Activated CD4-positive, alpha-beta T cell treated with anti-CD3 and anti-CD28 coated beads for 4 hours (primary cell): Measurements from ENCODE around the gene HDGFL2.

Source experiments
- DNase-seq, 2 donors: peaks; one replicate each; pipeline ENCODE4 v3.0.0-alpha.2; 2020

Gene HDGFL2

DNA sequence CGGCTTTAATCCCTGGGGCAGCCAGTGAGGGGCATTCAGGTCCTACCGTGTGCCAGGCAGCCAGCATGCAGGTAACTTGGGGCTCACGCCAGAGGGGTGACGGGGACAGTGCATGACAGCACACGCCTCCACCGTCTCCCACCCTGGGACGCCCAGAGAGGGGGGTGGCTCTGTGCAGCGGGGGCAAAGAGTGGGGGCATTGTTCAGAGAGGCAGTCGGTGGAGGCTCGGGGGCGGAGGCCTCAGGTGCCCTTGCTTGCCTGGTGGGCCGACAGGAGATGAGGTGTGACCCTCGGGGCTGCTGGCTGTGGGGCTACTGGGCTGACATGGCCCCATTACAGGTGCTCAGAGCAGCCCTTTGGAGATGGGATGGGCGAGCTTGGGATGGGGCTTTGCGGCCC lies 27.8 kb downstream of the HDGFL2 start:
- no peak for DNase-seq

DNA sequence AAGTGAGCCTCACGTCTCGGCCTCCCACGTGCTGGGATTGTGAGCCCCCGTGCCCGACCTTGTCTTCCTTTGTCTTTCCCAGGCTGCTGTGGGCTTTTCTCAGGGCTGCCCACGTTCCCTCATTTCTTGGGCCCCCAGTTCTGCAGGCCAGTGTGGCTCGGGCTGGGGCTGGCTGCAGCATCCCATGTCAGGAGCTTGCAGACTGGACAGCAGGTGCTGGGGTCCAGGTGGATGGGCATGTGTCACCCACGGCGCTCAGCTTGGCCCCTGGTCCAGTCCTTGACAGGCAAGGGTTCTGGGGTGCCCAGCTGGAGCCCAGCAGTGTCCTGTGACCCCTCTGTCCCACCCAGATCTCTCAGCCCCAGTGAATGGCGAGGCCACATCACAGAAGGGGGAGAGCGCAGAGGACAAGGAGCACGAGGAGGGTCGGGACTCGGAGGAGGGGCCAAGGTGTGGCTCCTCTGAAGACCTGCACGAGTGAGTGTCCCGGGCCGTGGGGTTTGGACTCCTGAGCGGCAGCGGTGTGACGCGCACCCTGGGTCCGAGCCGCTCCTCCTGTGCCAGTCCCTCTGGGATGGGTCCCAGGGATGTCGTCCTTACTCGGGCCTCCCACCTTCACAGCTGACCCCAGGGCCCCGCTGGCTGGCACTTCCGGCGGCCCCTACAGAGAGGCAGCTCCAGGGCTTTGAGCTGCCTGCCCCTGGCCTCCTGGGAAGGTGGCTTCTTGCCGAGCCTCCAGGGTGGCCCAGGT lies 28.9 kb downstream of the HDGFL2 start:
- DNase-seq, result no peak

DNA sequence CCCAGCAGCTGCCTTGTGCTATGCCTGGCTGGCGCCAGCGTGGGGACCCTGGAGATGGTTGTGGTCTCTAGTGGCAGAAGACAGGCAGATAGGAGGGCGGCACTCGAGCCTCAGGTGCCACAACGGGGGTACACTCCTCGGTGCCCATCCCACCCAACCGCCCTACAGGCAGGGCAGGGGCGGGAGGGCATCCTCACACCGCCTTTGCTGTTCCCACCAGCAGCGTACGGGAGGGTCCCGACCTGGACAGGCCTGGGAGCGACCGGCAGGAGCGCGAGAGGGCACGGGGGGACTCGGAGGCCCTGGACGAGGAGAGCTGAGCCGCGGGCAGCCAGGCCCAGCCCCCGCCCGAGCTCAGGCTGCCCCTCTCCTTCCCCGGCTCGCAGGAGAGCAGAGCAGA lies 29.6 kb downstream of the HDGFL2 start:
- no peak for DNase-seq

DNA sequence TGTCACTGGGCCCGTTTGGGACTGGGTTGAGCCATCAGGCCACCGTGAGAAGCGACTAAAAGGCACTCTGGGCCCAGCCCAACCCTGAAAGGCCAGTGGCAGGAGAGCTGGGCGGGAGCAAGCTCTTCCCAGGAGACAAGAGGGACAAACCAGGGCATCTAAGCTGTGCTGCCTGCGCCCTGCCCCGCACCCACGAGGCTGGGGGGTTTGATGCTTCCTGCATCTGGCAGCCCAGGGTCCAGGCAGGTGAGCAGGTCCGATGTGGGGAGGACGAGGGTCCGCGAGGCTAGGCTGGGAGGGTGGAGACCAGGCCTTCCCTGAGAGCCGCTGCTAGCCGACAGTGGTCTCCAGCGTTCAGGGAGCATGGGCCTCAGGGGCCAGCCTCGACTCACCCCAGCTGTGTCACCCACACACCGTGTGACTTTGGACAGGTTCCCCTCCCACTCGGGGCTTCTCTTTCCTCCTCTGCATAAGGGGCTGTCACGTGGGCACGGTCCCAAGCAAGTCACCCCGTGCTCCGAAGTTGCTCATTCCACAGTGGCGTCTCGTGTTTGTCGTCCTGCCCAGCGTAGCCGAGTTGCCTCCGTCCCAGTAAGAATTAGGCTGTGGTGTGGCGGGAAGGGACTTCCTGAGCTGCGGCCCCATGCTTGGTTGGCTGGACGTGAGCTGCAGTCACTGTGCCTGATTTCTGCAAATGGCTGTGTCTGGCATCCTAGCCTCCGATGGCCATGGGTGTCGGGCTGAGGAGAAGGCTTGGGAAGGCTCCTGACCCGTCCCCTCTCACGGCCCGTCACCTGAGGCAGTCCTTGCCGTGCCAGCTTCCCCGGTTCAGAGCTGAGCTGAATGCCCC lies 30.4 kb downstream of the HDGFL2 start:
- DNase-seq, result no peak

DNA sequence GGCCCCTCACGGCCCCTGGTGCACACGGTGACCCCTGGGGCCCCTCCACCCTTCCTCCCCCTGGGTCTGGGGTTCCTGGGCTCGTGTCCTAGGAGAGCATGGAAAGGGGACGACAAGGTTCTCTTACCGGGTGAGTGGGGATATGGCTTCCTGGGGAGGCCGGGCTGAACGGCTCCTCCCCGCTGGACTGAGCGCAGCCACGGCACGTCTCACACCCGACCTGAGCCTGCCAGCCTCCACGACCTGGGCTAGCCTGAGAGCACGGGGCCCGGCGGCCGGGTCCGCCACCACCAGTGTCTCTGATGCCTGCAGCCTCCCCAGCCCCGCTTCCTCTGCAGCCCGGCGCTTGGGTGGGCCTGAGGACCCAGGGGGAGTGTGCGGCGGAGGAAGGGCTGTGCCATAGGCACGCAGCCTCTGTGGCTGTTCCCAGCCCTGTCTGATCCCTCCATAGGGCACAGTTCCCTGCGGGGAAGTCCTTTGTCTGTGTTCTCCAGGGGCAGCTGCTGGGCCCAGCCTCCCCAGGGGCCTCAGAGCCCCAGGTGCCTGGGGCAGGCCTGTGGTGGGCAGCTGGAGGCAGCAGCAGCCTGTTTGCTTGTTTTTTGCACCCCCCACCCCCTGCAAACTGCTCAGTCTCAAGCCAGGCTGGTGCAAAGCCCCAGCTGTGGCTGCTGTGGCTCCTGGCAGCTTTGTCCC lies 31.2 kb downstream of the HDGFL2 start:
- no peak for DNase-seq

DNA sequence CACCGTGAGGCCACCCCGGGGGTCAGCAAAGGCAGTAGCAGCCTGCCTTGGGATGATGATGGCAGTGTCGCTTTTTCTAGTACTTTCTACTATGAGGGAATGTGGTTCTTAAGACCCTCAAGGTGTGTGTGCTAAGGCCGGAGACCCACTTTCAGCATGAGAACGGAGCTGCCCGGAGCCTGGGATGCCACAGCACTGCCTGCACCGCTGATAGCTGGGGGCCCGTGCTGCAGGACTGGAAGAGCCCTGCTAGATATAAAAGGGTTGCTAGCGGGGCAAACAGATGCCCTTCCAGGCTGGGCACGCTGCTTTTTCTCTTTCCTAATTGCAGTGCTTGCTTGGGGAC lies 31.7 kb downstream of the HDGFL2 start:
- no peak for DNase-seq

DNA sequence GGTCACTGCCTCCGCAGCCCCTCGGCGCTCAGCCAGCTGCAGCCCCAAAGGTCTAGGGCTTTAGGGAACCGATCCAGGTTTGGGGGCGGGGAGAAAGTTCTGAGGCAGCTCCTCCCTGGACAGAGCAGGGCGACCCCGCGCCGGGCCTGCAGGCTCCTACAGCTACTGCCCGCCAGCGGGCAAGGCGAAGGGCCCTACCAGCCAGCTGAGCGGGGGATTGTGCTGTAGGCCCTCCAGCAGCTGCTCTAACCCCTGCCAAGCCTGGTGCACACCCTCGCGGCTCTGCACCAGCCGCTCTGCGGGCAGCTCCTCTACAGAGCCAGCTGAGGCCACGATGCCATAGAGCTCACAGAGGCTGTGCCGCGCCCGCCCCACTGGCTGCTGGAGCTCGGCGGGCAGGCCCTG lies 32.2 kb downstream of the HDGFL2 start:
- DNase-seq, result no peak

DNA sequence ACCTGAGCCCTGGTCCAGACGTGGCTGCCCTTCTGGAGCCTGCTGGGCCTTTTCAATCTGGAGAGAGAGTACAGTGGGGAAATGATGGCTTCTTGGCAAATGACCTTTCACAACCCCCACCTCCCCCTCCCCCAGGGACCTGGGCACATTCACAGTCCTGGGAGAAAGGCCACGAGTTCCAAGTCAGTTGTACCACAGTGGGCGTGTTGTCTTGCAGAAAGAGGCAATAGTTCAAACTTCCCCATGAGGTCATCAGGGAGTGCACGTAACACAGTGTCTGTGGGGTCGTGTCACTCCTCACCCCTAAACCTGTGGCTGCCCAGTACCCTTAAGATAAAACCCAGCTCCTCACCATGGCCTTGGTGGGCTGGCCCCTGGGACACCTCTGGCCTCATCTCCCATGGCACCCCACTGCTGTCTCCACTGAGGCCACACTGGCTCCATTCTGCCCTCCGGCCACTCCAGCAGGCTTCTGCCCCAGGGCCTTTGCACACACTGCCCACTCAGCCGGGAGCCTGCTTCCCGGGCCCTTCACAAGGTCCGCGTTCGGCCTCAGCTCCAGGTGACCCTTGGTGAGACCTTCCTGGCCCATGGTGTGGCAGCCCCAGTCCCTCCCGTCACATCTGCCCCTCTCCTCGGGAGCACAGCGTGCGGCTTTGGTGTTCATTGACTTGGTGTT lies 32.9 kb downstream of the HDGFL2 start:
- no peak for DNase-seq

DNA sequence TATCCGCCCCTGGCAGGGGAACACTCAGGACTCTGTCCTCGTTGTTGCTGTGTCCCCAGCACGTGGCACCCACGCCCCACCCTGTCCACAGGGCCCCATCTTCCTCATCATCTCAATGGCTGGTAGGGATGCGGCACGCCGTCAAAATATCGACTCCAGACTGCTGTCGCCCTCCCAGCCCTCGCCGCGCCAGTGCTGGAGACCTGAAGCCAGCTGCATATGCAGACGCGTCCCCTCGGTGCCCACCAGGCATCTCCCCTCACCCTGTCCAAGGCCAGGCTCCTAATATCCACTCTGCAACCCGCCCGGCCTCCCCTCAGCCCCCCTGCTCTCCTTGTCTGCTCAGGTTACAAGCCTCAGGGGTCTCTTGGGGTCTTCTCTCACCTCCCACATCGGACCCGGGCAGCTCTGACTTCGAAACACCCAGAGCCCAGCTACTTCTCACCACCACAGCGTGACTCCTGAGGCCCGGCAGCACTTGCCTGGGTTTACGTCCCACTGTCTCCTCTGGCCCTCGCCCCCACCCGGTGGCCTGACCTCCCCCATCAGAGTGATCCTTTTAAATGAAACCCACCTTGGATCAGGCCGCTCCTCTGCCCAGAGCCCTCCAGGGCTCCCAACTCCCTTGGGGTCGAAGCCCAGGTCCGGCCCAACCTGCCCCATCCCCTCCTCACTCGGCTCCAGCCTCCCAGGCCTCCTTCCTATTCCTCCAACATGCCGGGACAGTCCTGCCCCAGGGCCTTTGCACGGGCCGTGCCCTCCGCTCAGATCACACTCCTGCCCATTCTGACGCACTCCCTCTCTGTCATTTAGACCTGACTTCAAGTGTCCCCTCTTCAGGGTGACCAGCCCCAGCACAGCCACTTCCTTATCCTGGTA lies 33.7 kb downstream of the HDGFL2 start:
- no peak for DNase-seq

DNA sequence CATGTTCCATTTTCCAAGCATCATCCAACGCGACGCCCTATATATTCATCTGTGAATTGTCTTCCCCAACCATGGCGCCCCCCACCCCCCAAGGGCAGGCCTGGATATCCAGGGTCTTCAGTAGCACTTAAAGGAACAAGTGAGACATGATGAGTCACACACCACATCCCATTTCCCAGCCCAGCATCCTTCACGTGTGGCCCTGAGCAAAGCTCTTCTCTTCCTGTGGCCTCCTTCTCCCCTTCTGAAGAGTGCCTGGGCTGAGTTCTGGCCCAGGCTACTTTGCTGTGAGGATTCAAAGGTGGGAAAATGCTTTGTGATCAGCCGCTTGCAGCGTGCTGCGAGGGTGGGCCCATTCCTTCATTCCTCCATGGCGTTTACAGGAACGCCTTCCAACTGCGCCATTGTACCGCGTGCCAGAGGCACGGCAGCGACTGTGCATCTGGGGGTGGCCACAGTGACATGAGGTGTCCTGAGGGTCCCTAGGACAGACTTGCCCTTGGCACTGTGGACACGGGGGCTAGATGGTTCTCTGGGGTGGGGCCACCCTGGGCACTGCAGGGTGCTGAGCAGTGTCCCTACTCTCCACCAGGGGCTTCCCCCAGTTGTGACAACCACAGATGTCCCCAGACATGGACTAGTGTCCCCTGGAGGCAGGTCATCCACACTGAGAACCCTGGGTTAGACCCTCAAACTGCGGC lies 34.5 kb downstream of the HDGFL2 start:
- no peak for DNase-seq

DNA sequence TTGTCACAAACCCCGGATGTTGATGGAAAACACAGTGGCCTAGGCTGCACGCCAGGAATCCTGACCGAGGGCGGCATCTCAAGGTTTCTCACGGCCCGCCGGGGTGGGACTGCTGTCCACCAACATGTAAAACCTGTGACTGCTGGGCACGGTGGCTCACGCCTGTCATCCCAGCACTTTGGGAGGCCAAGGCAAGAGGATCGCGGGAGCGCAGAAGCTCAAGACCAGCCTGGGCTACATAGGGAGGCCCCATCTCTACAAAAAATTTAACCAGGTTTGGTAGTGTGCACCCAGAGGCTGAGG lies 35.0 kb downstream of the HDGFL2 start:
- DNase-seq, result no peak

DNA sequence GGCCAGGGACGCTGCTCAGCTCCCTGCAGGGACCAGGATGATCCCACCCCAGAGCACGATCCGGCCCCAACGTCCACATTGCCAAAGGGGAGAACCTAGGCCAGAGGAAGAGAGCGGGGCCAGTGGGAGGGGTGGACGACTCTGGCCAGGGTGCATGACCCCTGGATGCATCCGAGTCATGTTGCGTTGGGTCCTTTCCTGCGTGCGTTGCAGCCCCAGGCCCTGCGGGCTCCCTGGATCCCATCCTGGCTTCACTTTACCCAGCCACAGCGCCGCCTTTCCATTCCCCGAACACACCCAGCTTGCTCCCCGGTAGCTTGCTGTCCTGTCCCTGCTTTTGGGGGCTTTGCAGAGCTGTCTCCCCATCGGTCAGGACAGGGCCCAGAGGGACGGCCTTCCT lies 35.7 kb downstream of the HDGFL2 start:
- DNase-seq, result no peak

DNA sequence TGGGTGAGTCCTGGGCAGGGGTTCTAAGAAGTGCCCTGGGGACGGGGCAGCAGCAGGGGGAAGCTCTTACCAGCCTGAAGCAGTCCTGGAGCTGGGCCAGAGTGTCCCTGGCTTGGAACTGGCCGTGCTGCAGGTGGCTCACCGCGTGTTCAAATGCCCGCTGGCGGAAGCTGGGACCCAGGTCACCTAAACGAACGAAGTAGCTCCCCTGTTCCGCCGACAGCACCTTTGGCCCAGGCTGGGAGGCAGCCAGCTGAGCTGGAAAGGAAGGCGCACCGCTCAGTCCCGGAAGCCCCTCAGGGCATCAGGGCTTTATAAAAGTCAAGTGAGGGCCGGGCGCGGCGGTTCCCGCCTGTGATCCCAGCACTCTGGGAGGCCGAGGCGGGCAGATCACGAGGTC lies 36.6 kb downstream of the HDGFL2 start:
- no peak for DNase-seq

DNA sequence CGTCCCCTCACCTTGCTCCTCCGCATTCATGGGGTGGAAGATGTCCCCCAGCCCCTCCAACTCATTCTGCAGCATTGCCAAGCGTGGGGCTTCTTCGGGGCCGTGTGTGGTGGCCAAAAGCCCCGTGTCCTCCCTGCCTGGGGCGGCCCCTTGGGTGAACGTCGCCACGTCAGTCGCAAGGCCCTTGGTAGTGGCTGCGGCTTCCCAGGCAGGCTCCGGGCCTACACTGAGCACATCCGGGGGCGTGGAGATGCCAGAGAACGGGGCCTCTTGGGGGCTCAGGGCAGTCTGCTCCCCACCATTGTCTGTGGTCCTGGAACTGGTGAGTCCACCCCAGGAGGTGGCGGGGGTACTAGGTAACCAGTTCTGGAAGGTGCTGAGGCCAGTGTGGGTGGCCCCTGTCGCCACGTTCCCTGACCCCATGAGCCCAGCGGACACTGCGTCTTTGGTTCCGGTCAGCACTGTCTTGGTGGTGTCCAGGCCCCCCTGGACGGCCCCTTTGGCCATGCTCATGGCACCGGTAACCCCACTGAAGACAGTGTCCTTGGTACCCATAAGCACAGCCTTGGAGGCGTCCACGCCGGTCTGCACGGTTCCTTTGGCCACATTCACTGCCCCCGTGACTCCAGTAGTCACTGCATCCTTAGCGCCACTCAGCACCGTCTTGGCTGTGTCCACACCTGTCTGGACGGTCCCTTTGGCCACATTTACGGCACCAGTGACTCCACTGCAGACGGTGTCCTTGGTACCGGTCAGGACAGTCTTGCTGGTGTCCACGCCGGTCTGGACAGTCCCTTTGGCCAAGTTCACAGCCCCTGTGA lies 38.5 kb downstream of the HDGFL2 start:
- DNase-seq, result no peak

DNA sequence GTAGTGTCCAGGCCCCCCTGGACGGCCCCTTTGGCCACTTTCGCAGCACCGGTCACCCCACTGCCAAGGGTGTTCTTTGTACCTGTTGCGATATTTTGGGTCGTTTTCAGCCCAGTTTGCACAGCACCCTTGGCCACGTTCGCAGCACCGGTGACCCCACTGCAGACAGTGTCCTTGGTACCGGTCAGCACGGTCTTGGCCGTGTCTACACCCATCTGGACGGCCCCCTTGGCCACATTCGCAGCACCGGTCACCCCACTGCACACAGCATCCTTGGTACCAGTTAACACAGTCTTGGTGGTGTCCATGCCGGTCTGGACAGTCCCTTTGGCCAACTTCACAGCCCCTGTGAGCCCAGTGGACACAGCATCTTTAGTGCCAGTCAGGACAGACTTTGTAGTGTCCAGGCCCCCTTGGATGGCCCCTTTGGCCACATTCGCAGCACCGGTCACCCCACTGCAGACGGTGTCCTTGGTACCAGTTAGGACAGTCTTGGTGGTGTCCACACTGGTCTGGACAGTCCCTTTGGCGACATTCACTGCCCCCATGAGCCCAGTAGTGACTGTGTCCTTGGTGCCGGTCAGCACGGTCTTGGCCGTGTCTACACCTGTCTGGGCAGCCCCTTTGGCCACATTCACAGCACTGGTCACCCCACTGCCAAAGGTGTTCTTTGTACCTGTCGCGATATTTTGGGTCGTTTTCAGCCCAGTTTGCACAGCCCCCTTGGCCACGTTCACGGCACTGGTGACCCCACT lies 39.4 kb downstream of the HDGFL2 start:
- DNase-seq, result no peak

DNA sequence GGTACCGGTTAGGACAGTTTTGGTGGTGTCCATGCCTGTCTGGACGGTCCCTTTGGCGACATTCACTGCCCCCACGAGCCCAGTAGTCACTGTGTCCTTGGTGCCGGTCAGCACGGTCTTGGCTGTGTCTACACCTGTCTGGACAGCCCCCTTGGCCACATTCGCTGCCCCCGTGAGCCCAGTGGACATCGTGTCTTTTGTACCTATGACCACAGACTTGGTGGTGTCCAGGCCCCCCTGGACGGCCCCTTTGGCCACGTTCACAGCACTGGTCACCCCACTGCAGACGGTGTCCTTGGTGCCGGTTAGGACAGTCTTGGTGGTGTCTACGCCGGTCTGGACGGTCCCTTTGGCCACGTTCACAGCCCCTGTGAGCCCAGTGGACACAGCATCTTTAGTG lies 40.0 kb downstream of the HDGFL2 start:
- no peak for DNase-seq

DNA sequence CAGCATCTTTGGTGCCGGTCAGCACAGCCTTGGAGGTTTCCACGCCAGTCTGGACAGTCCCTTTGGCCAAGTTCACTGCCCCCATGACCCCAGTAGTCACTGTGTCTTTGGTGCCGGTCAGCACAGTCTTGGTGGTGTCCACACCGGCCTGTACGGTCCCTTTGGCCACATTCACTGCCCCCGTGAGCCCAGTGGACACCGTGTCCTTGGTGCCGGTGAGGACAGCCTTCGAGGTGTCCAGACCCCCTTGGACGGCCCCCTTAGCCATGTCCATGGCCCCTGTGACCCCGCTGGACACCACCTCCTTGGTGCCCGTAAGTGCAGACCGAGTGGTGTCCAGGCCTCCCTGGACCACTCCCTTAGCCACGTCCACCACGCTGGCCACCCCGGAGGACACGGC lies 41.2 kb downstream of the HDGFL2 start:
- DNase-seq, result no peak

DNA sequence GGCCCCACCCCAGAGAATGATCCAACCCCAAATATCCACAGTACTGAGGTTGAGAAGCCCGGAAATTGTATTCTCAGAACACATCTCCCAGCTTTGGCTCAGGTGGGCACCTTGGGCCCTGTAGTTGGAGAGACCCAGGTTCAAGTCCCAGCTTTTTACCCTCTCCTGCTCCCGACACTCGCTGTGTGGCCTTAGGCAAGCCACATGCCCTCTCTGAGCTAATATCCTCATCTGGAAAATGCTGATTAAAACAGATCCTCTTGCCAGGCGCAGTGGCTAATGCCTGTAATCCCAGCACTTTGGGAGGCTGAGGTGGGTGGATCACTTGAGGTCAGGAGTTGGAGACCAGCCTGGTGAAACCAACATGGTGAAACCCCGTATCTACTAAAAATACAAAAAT lies 43.6 kb downstream of the HDGFL2 start:
- no peak for DNase-seq

DNA sequence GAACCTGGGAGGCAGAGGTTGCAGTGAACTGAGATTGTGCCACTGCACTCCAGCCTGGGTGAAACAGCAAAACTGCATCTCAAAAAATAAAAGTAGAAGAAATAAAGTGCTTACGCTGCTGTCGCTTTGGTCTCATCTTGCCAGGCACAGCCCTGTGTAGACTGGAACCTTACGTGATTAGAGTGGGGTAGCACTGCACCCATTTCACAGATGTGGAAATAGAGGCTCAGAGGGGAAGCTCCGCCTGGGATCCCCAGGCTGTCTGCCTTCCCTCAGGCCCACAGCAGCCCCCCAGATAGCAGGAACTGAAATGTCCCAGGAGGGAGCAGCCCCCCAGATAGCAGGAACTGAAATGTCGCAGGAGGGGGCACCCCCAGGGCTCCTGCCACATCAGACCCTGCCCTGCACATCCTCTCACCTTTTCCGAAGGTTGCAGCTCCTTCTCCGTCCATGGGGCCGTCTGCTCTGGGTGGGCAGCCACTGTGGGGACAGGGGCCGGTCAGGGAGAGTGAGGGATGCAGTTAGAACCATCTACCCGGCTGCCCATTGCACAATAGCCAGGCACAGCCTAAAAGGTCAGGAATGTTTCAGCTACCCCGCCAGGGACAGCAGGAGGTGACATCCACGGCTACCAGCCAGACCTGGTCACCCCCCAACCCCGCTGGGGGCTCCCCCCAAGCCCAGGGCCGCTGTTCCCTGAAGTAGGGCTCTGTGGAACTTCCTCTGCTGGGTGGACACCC lies 44.3 kb downstream of the HDGFL2 start:
- DNase-seq, result no peak

DNA sequence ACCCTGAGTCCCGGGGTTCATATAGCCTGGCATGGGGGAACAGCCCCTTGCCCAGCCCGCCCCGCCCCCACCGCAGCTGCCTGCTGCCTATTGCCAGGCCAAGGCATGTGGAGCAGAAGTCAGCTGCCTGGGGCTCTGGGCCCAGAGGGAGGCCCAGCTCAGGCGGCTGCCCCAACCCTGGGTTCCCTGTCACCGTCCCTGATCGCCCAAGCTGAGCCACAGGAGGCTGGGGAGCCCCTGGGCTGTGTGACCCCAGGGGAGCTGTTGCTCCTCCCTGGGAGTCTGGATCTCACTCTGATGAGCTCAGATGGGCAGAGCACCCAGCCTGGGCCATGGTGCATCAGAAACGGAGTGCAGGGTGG lies 44.8 kb downstream of the HDGFL2 start:
- DNase-seq, result no peak
